NCI-H510A (cell line): Measurements from ENCODE around the gene TMSB15C.

Experiments used
- DNase-seq: peaks from one replicate; lab custom pipeline; 2025; lab: John Stamatoyannopoulos, UW

Gene TMSB15C

GRCh38 chrX:104045642-104046041 lies 30.4 kb downstream of the TMSB15C start:
- DNase-seq: no peak

DNA sequence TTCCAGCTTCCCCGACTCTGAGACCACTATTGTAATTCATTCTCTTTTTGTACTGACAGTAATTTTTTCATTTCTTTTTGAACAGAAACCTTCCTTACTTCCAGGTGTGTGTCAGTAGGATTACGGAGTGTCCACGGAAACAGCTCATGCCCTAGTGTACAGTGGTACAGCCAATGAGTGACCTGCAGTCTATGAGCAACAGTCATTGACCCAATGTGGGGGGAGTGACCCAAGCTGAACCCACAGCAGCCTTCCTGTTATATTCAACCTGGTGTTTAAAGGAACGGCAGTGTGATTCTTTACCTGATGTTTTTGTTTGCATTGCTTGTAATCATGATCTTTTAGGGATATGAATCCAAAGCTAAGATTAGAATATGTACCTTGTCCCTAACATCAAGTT lies 35.0 kb downstream of the TMSB15C start:
- DNase-seq: no peak

DNA sequence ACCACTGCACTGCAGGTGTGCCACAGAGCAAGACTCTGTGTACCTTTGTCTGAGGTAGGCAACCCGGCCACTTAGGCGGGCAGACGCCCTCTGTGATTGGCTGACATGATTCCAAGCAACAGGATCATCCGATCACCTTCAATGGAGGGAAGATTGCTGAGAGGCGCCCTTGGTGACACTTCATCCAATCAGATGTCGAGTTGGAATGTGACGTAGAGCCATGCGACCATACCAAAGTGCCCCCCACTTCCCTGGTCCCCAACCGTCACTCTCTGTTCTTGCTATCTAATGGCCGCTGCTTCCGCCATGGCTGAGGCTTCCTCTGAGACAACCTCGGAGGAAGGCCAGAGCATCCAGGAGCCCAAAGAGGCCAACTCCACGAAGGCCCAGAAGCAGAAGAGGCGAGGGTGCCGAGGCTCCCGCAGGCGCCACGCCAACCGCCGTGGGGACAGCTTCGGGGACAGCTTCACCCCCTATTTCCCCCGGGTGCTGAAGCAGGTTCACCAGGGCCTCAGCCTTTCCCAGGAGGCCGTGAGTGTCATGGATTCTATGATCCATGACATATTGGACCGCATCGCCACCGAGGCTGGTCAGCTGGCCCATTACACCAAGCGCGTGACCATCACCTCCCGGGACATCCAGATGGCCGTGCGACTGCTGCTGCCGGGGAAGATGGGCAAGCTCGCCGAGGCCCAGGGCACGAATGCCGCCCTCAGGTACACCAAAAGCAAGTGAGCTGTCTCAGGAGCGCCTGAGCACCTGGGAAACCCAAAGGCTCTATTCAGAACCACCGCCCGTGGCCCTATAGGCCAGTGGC lies 36.1 kb downstream of the TMSB15C start, which contains the start of gene H2BW2:
Gene H2BW2, plus strand, starts transcription at position 268 of the 817 bp plus-strand sequence. Its CDS starts 39 bp downstream, at position 307.
- no peak for DNase-seq
